Caco-2 (cell line): ENCODE measurements around the gene METTL21C. TPM values are rescaled to one million over a fixed set of nuclear protein-coding genes. Genes with fewer than 3 reads are reported as not detected.

Experiments used
- BruUV-seq: library from RNA; stranded (reverse); fragments of 400-500 nt; replicated peaks from 2 replicates; lab custom pipeline; 2021; lab: Mats Ljungman, UMichigan
- CTCF ChIA-PET: fragments of 300-600 bp; sonication (Branson Sonifier 250); formaldehyde crosslinking; loops from one replicate; lab custom pipeline; 2022; ENCODE audit warnings: antibody characterized with exemption; lab: Charles Lee
- POLR2A ChIA-PET: fragments of 300-600 bp; sonication (Branson Sonifier 250); formaldehyde crosslinking; loops from one replicate; lab custom pipeline; 2022; ENCODE audit warnings: antibody characterized with exemption; lab: Charles Lee
- DNase-seq, 2 experiments: peaks; one replicate each; pipeline versions ENCODE4 v3.0.0 to v3.0.0-alpha.2; 2020 to 2022
- H3K27me3 ChIP-seq: replicated peaks from 2 replicates; pipeline ENCODE4 v1.6.0; 2011; ENCODE audit warnings: low read length; ENCODE audit not compliant: control insufficient read depth, insufficient read depth
- H3K36me3 ChIP-seq: 2 replicates; pipeline ENCODE4 v1.5.1; 2011; ENCODE audit warnings: low read length; ENCODE audit not compliant: control insufficient read depth, insufficient read depth
- H3K4me1 ChIP-seq: fragments of 250-450 bp; sonication (Bioruptor Pico); 2 replicates; pipeline ENCODE4 v1.5.1; 2020; ENCODE audit warnings: mild to moderate bottlenecking
- H3K4me3 ChIP-seq: 2 replicates; pipeline ENCODE4 v1.5.1; 2011; ENCODE audit warnings: low read depth, mild to moderate bottlenecking, control low read depth, low read length
- H3K9me3 ChIP-seq: fragments of 250-450 bp; sonication (Bioruptor Pico); 2 replicates; pipeline ENCODE4 v1.5.1; 2020; ENCODE audit warnings: mild to moderate bottlenecking, moderate library complexity
- H3K27ac Mint-ChIP-seq: one replicate; pipeline ENCODE4 v1.8.0; 2022; ENCODE audit warnings: mixed read lengths; ENCODE audit not compliant: unreplicated experiment
- H3K27me3 Mint-ChIP-seq: one replicate; pipeline ENCODE4 v1.8.0; 2022; ENCODE audit warnings: mixed read lengths; ENCODE audit not compliant: insufficient read depth, unreplicated experiment
- H3K36me3 Mint-ChIP-seq: one replicate; pipeline ENCODE4 v1.8.0; 2022; ENCODE audit warnings: mild to moderate bottlenecking, mixed read lengths; ENCODE audit not compliant: insufficient read depth, unreplicated experiment
- H3K4me1 Mint-ChIP-seq: one replicate; pipeline ENCODE4 v1.8.0; 2022; ENCODE audit warnings: low read depth, mixed read lengths; ENCODE audit not compliant: unreplicated experiment
- H3K4me3 Mint-ChIP-seq: one replicate; pipeline ENCODE4 v1.8.0; 2022; ENCODE audit warnings: mild to moderate bottlenecking, moderate library complexity, mixed read lengths; ENCODE audit not compliant: unreplicated experiment
- H3K9me3 Mint-ChIP-seq: one replicate; pipeline ENCODE4 v1.8.0; 2022; ENCODE audit warnings: mixed read lengths; ENCODE audit not compliant: unreplicated experiment
- intact Hi-C: fragments of 100-400 bp; cut with micrococcal nuclease; formaldehyde crosslinking; loops from one replicate; pipeline ENCODE4 v1.10.0; 2022; ENCODE audit not compliant: unreplicated experiment
- total RNA-seq: library from RNA; stranded (reverse); gene quantifications from 2 replicates; pipeline ENCODE4 v1.2.3, GENCODE V29; 2022
- TF ChIP-seq, protein P1 (sequence below), 2 experiments: fragments of 200-600 bp in 1 of 2; IDR thresholded peaks; 1 replicate in 1 of 2; 2 replicates in 1 of 2; pipeline versions ENCODE4 v1.5.1 to v1.8.0; 2011 to 2022; ENCODE audit warnings: antibody characterized with exemption in 1 of 2, control low read depth in 1 of 2, inconsistent platforms in 1 of 2, low read depth in 1 of 2, low read length in 1 of 2, mild to moderate bottlenecking in 1 of 2, moderate library complexity in 1 of 2; ENCODE audit not compliant: insufficient read depth in 1 of 2, severe bottlenecking in 1 of 2, unreplicated experiment in 1 of 2

The METTL21C gene
- total RNA-seq, 1 experiment from 2014 or later: not detected

DNA sequence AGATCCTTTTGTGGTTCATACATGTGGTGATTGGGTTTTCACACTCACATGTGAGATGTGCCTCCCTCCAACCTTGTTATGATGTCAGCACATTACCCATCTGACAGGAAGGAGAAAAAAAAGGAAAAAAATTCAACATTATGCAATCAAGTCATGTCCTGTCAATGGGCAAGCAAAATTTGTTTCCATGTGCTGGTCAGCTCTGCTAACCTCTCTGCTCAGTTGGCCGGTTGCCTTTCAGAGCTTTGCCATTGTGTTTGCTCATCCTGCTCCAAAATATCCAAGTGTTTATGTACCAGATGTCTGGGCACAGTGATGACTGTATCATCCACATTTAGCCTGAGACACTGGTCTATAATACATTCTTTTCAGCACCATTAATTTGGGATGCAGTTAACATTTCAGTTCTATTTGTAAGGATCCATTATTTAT, 27.0 kb upstream of the METTL21C start:
- Histone ChIP-seq H3K9me3 (no peaks in the 10 kb centered on the region), H3K4me3 (no peak overlapping the region), H3K36me3 (no peaks in the 10 kb centered on the region), H3K27me3 (no peaks in the 10 kb centered on the region), H3K4me1 (no peaks in the 10 kb centered on the region)
- no TSS peak for BruUV-seq
- CTCF ChIA-PET: interaction anchor here (0.8 kb wide), 1 partner anchor 142 kb away, joined by 3 read pairs; no protein-coding TSS in a partner anchor
- Mint-ChIP-seq H3K4me1 (peaks cover 14% of the 10 kb centered on the region), H3K36me3 (peaks cover 7% of the 10 kb centered on the region), H3K9me3 (peaks cover 6% of the 10 kb centered on the region), H3K4me3 (no peak overlapping the region), H3K27ac (no peak overlapping the region), H3K27me3 (peaks cover 2% of the 10 kb centered on the region)
- POLR2A ChIA-PET: no interaction called here
- DNase-seq: no peak
- intact Hi-C loops: no loop called here
- TF ChIP-seq, protein P1, sequence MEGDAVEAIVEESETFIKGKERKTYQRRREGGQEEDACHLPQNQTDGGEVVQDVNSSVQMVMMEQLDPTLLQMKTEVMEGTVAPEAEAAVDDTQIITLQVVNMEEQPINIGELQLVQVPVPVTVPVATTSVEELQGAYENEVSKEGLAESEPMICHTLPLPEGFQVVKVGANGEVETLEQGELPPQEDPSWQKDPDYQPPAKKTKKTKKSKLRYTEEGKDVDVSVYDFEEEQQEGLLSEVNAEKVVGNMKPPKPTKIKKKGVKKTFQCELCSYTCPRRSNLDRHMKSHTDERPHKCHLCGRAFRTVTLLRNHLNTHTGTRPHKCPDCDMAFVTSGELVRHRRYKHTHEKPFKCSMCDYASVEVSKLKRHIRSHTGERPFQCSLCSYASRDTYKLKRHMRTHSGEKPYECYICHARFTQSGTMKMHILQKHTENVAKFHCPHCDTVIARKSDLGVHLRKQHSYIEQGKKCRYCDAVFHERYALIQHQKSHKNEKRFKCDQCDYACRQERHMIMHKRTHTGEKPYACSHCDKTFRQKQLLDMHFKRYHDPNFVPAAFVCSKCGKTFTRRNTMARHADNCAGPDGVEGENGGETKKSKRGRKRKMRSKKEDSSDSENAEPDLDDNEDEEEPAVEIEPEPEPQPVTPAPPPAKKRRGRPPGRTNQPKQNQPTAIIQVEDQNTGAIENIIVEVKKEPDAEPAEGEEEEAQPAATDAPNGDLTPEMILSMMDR (IDR thresholded peaks at IDR 0.05; ENCODE audit: insufficient read depth in 1 of 2, low read depth in 1 of 2, low read length in 1 of 2, severe bottlenecking in 1 of 2, unreplicated experiment in 1 of 2): no peak

DNA sequence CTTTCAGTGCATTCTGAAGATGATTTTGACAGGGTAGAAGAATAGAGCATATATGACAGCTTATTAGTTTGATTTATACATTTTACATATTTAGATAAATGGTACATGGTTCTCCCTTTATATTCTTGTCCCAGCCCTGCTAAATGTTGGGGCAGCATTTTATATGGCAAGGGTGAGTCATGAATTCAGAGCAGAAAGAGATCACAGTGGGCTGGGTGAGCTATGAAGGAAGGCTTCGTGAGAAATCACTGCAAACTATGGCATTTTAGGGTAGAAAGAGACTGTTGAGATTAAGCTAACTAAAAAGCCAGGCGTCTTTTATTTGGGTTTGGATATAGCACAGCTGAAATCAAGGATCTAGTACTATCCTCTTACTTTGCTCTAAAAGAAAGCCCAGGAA, 23.9 kb upstream of the METTL21C start:
- H3K27ac Mint-ChIP-seq: peak overlapping the region; percentile 37
- Histone ChIP-seq H3K27me3 (no peaks in the 10 kb centered on the region), H3K36me3 (no peaks in the 10 kb centered on the region), H3K4me3 (no peak overlapping the region), H3K4me1 (no peaks in the 10 kb centered on the region), H3K9me3 (0 out of 2 replicates have a peak, but pooled peaks cover 4% of the 10 kb centered on the region)
- intact Hi-C loops: no loop called here
- H3K4me1 Mint-ChIP-seq: no peaks in the 10 kb centered on the region
- DNase-seq: no peak
- TF ChIP-seq, protein P1 (IDR thresholded peaks at IDR 0.05; ENCODE audit: insufficient read depth in 1 of 2, low read depth in 1 of 2, low read length in 1 of 2, severe bottlenecking in 1 of 2, unreplicated experiment in 1 of 2): no peak
- ChIA-PET POLR2A (no interaction called here), CTCF (no interaction called here)
- H3K9me3 Mint-ChIP-seq: peaks cover 18% of the 10 kb centered on the region
- no peaks in the 10 kb centered on the region for H3K27me3 Mint-ChIP-seq
- no peak overlapping the region for H3K4me3 Mint-ChIP-seq
- no peaks in the 10 kb centered on the region for H3K36me3 Mint-ChIP-seq
- no TSS peak for BruUV-seq

DNA sequence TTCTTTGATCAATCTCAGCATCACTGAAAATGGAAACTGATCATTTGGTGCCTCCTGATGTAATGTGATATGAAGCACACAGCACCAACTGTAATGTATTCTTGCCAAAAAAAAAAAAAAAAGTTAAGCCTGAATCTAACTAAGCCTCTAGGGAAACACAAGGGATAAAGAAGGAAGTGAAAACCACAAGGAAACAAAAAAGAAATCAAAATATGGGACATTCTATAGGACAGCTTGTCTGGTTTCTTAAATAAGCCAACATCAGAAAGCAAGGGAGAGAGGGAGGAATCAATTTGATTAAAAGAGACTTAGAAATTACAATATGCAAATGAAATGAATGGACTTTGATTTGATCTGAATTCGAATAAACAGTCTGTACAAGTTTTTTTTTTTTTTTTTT, 20.6 kb upstream of the METTL21C start:
- ChIA-PET POLR2A (no interaction called here), CTCF (interaction anchor here (1.8 kb wide), 1 partner anchor 9 kb away, joined by 6 read pairs; no protein-coding TSS in a partner anchor)
- Histone ChIP-seq H3K36me3 (no peaks in the 10 kb centered on the region), H3K4me1 (no peaks in the 10 kb centered on the region), H3K4me3 (no peak overlapping the region), H3K9me3 (0 out of 2 replicates have a peak, but pooled peaks cover 4% of the 10 kb centered on the region), H3K27me3 (no peaks in the 10 kb centered on the region)
- Mint-ChIP-seq H3K4me1 (no peaks in the 10 kb centered on the region), H3K27me3 (no peaks in the 10 kb centered on the region), H3K27ac (no peak overlapping the region), H3K9me3 (peaks cover 18% of the 10 kb centered on the region), H3K36me3 (no peaks in the 10 kb centered on the region), H3K4me3 (no peak overlapping the region)
- no peak for DNase-seq
- BruUV-seq: no TSS peak
- TF ChIP-seq, protein P1 (IDR thresholded peaks at IDR 0.05; ENCODE audit: insufficient read depth in 1 of 2, low read depth in 1 of 2, low read length in 1 of 2, severe bottlenecking in 1 of 2, unreplicated experiment in 1 of 2): no peak
- intact Hi-C loops: no loop called here
